A549 (cell line): ENCODE data around the gene DCT.

Experiments
- CHD2 ChIP-seq: fragments of 150-350 bp; IDR thresholded peaks from 2 replicates; pipeline ENCODE4 v1.6.1; 2014; ENCODE audit warnings: low read length; ENCODE audit not compliant: partially characterized antibody
- FOSB ChIP-seq: fragments of 250-450 bp; sonication (Bioruptor Pico); IDR thresholded peaks from 2 replicates; pipeline ENCODE4 v1.5.0; 2020; ENCODE audit warnings: mild to moderate bottlenecking, moderate library complexity
- JUN ChIP-seq, 2 experiments: fragments of >200 bp; sonication (Bioruptor Twin); formaldehyde crosslinking; IDR thresholded peaks; 2 replicates in 1 of 2; 3 replicates in 1 of 2; pipeline ENCODE4 v1.6.1; 2016 to 2017
- KDM1A ChIP-seq: fragments of 200-600 bp; sonication (generic); IDR thresholded peaks from 2 replicates; pipeline ENCODE4 v1.6.1; 2016; ENCODE audit warnings: low read depth, mild to moderate bottlenecking
- POLR2AphosphoS2 ChIP-seq: conservative IDR thresholded peaks from 2 replicates; pipeline ENCODE4 v1.6.1; 2012; ENCODE audit warnings: low read length, improper control_type of control experiment, inconsistent platforms
- RAD21 ChIP-seq, 2 experiments: fragments of >200 bp in 1 of 2; sonication (Bioruptor Twin) in 1 of 2; formaldehyde crosslinking in 1 of 2; IDR thresholded peaks in 1 of 2; conservative IDR thresholded peaks in 1 of 2; 2 replicates in 1 of 2; 3 replicates in 1 of 2; pipeline ENCODE4 v1.6.1; 2012 to 2018; ENCODE audit warnings: inconsistent platforms in 1 of 2
- SMC3 ChIP-seq: fragments of >200 bp; sonication (Bioruptor Twin); formaldehyde crosslinking; IDR thresholded peaks from 3 replicates; pipeline ENCODE4 v1.6.1; 2018; ENCODE audit warnings: inconsistent platforms
- ZC3H11A ChIP-seq: fragments of 450-650 bp; IDR thresholded peaks from 2 replicates; pipeline ENCODE4 v1.6.1; 2014; ENCODE audit warnings: antibody characterized with exemption, mild to moderate bottlenecking
- ZFP36 ChIP-seq: fragments of 450-650 bp; IDR thresholded peaks from 2 replicates; pipeline ENCODE4 v1.6.1; 2014; ENCODE audit warnings: borderline replicate concordance; ENCODE audit not compliant: partially characterized antibody
- TF ChIP-seq, protein P1 (sequence below): fragments of 200-600 bp; sonication (generic); IDR thresholded peaks from 2 replicates; pipeline ENCODE4 v1.6.1; 2016; ENCODE audit warnings: antibody characterized with exemption, mild to moderate bottlenecking, moderate library complexity
- TF ChIP-seq, protein P2 (sequence below): fragments of >200 bp; sonication (Bioruptor Twin); formaldehyde crosslinking; IDR thresholded peaks from 3 replicates; pipeline ENCODE4 v1.5.1; 2016
- TF ChIP-seq, protein P3 (sequence below): fragments of 250-450 bp; sonication (Bioruptor Pico); IDR thresholded peaks from 2 replicates; pipeline ENCODE4 v1.5.0; 2021; ENCODE audit warnings: mild to moderate bottlenecking, moderate library complexity, borderline replicate concordance
- TF ChIP-seq, protein P4 (sequence below): IDR thresholded peaks from 2 replicates; pipeline ENCODE4 v1.6.1; 2012

DNA sequence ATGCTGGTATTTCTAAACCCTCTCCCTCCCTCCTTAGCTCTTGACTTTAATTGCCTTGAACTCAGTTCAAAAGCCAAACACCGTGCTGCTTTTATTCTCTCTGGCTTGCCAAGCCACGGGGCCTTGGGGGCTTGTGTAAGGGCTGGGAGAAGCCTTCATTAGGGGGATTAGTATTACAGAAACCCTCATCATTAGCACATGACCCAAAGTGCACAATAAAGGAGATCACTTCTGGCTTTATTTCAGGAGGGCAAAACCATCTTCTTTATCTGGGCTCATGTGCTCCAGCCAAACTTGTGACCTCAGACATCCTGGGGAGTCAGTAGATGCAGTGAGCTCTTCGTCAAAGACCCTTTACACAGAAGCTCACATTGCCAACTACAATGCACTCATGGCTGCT is at the start of gene DCT:
- TF ChIP-seq RAD21 (conservative IDR thresholded peaks at IDR 0.05 in 1 of 2, IDR thresholded peaks at IDR 0.05 in 1 of 2) (no peak), SMC3 (no peak), KDM1A (no peak), ZC3H11A (no peak), POLR2AphosphoS2 (no peak), FOSB (CRISPR knock-in tag) (no peak), JUN (IDR thresholded peaks at IDR 0.05) (no peak), ZFP36 (no peak), CHD2 (no peak)
- TF ChIP-seq, protein P1, sequence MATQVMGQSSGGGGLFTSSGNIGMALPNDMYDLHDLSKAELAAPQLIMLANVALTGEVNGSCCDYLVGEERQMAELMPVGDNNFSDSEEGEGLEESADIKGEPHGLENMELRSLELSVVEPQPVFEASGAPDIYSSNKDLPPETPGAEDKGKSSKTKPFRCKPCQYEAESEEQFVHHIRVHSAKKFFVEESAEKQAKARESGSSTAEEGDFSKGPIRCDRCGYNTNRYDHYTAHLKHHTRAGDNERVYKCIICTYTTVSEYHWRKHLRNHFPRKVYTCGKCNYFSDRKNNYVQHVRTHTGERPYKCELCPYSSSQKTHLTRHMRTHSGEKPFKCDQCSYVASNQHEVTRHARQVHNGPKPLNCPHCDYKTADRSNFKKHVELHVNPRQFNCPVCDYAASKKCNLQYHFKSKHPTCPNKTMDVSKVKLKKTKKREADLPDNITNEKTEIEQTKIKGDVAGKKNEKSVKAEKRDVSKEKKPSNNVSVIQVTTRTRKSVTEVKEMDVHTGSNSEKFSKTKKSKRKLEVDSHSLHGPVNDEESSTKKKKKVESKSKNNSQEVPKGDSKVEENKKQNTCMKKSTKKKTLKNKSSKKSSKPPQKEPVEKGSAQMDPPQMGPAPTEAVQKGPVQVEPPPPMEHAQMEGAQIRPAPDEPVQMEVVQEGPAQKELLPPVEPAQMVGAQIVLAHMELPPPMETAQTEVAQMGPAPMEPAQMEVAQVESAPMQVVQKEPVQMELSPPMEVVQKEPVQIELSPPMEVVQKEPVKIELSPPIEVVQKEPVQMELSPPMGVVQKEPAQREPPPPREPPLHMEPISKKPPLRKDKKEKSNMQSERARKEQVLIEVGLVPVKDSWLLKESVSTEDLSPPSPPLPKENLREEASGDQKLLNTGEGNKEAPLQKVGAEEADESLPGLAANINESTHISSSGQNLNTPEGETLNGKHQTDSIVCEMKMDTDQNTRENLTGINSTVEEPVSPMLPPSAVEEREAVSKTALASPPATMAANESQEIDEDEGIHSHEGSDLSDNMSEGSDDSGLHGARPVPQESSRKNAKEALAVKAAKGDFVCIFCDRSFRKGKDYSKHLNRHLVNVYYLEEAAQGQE: no peak
- TF ChIP-seq, protein P2, sequence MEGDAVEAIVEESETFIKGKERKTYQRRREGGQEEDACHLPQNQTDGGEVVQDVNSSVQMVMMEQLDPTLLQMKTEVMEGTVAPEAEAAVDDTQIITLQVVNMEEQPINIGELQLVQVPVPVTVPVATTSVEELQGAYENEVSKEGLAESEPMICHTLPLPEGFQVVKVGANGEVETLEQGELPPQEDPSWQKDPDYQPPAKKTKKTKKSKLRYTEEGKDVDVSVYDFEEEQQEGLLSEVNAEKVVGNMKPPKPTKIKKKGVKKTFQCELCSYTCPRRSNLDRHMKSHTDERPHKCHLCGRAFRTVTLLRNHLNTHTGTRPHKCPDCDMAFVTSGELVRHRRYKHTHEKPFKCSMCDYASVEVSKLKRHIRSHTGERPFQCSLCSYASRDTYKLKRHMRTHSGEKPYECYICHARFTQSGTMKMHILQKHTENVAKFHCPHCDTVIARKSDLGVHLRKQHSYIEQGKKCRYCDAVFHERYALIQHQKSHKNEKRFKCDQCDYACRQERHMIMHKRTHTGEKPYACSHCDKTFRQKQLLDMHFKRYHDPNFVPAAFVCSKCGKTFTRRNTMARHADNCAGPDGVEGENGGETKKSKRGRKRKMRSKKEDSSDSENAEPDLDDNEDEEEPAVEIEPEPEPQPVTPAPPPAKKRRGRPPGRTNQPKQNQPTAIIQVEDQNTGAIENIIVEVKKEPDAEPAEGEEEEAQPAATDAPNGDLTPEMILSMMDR: no peak
- TF ChIP-seq, protein P3, sequence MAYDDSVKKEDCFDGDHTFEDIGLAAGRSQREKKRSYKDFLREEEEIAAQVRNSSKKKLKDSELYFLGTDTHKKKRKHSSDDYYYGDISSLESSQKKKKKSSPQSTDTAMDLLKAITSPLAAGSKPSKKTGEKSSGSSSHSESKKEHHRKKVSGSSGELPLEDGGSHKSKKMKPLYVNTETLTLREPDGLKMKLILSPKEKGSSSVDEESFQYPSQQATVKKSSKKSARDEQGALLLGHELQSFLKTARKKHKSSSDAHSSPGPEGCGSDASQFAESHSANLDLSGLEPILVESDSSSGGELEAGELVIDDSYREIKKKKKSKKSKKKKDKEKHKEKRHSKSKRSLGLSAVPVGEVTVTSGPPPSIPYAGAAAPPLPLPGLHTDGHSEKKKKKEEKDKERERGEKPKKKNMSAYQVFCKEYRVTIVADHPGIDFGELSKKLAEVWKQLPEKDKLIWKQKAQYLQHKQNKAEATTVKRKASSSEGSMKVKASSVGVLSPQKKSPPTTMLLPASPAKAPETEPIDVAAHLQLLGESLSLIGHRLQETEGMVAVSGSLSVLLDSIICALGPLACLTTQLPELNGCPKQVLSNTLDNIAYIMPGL (CRISPR knock-in tag): no peak
- TF ChIP-seq, protein P4, sequence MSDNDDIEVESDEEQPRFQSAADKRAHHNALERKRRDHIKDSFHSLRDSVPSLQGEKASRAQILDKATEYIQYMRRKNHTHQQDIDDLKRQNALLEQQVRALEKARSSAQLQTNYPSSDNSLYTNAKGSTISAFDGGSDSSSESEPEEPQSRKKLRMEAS: no peak
